H9 (cell line): Measurements from ENCODE around the gene NAE1. TPM values are rescaled to one million over a fixed set of nuclear protein-coding genes. Genes with fewer than 3 reads are reported as not detected.

ENCODE experiments used
- DNase-seq: peaks from one replicate; pipeline ENCODE4 v3.0.0-alpha.2; 2017
- H2AFZ ChIP-seq: one replicate; pipeline ENCODE4 v1.6.1; 2013; ENCODE audit warnings: mild to moderate bottlenecking, low read length, control low read depth, moderate library complexity
- H2AK5ac ChIP-seq: 2 replicates; pipeline ENCODE4 v1.6.1; 2013; ENCODE audit warnings: low read length, control low read depth, mixed read lengths; ENCODE audit not compliant: insufficient read length
- H2BK120ac ChIP-seq: one replicate; pipeline ENCODE4 v1.6.1; 2013; ENCODE audit warnings: low read depth, mild to moderate bottlenecking, low read length, control low read depth, inconsistent platforms; ENCODE audit not compliant: poor library complexity, severe bottlenecking
- H2BK12ac ChIP-seq: 2 replicates; pipeline ENCODE4 v1.6.1; 2013; ENCODE audit warnings: low read length, control low read depth, mixed read lengths, low read depth; ENCODE audit not compliant: insufficient read length
- H2BK15ac ChIP-seq: 2 replicates; pipeline ENCODE4 v1.6.1; 2013; ENCODE audit warnings: low read depth, low read length, control low read depth
- H2BK20ac ChIP-seq: one replicate; pipeline ENCODE4 v1.6.1; 2013; ENCODE audit warnings: low read depth, mild to moderate bottlenecking, low read length, control low read depth, inconsistent platforms; ENCODE audit not compliant: poor library complexity, severe bottlenecking
- H2BK5ac ChIP-seq: 2 replicates; pipeline ENCODE4 v1.6.1; 2013; ENCODE audit warnings: low read length, control low read depth, mixed read lengths; ENCODE audit not compliant: insufficient read length
- H3K14ac ChIP-seq: 2 replicates; pipeline ENCODE4 v1.6.1; 2013; ENCODE audit warnings: low read length, control low read depth; ENCODE audit not compliant: insufficient read depth
- H3K18ac ChIP-seq: 2 replicates; pipeline ENCODE4 v1.6.1; 2013; ENCODE audit warnings: low read depth, mild to moderate bottlenecking, mixed read lengths, low read length, control low read depth; ENCODE audit not compliant: insufficient read length
- H3K23ac ChIP-seq: 2 replicates; pipeline ENCODE4 v1.6.1; 2013; ENCODE audit warnings: low read length, control low read depth, mixed read lengths, low read depth; ENCODE audit not compliant: insufficient read length
- H3K23me2 ChIP-seq: 2 replicates; pipeline ENCODE4 v1.6.1; 2013; ENCODE audit warnings: low read depth, mild to moderate bottlenecking, mixed read lengths, low read length, control low read depth; ENCODE audit not compliant: insufficient read length, poor library complexity, severe bottlenecking
- H3K27ac ChIP-seq: 2 replicates; pipeline ENCODE4 v1.5.1; 2013; ENCODE audit warnings: low read length, control low read depth, mixed read lengths, low read depth; ENCODE audit not compliant: insufficient read length
- H3K27me3 ChIP-seq: 2 replicates; pipeline ENCODE4 v1.6.1; 2013; ENCODE audit warnings: low read length, control low read depth, inconsistent platforms; ENCODE audit not compliant: insufficient read depth
- H3K4ac ChIP-seq: 2 replicates; pipeline ENCODE4 v1.6.1; 2013; ENCODE audit warnings: low read depth, mild to moderate bottlenecking, control low read depth, inconsistent platforms, low read length, moderate library complexity
- H3K4me1 ChIP-seq: 2 replicates; pipeline ENCODE4 v1.6.1; 2013; ENCODE audit warnings: low read length, control low read depth, inconsistent platforms; ENCODE audit not compliant: insufficient read depth
- H3K4me2 ChIP-seq: 2 replicates; pipeline ENCODE4 v1.6.1; 2013; ENCODE audit warnings: low read length, control low read depth, mixed read lengths; ENCODE audit not compliant: insufficient read length, insufficient read depth
- H3K56ac ChIP-seq: 2 replicates; pipeline ENCODE4 v1.6.1; 2013; ENCODE audit warnings: low read depth, mild to moderate bottlenecking, mixed read lengths, low read length, control low read depth; ENCODE audit not compliant: insufficient read length
- H3K79me1 ChIP-seq: 2 replicates; pipeline ENCODE4 v1.6.1; 2013; ENCODE audit warnings: low read depth, mild to moderate bottlenecking, moderate library complexity, low read length, control low read depth, inconsistent platforms; ENCODE audit not compliant: insufficient read depth, poor library complexity, severe bottlenecking
- H3K79me2 ChIP-seq: 2 replicates; pipeline ENCODE4 v1.6.1; 2013; ENCODE audit warnings: low read length, control low read depth, inconsistent platforms; ENCODE audit not compliant: insufficient read depth
- H3K9ac ChIP-seq: 2 replicates; pipeline ENCODE4 v1.6.1; 2013; ENCODE audit warnings: low read length, control low read depth, mixed read lengths; ENCODE audit not compliant: insufficient read length; ENCODE audit errors: extremely low read depth
- H3K9me3 ChIP-seq: one replicate; pipeline ENCODE4 v1.6.1; 2013; ENCODE audit warnings: low read depth, low read length, inconsistent platforms; ENCODE audit not compliant: control insufficient read depth
- H3T11ph ChIP-seq: one replicate; pipeline ENCODE4 v1.6.1; 2013; ENCODE audit warnings: mild to moderate bottlenecking, low read length, control low read depth, inconsistent platforms
- H4K20me1 ChIP-seq: one replicate; pipeline ENCODE4 v1.6.1; 2013; ENCODE audit not compliant: control insufficient read depth, insufficient read length, insufficient read depth
- H4K5ac ChIP-seq: 2 replicates; pipeline ENCODE4 v1.6.1; 2013; ENCODE audit warnings: low read depth, mild to moderate bottlenecking, mixed read lengths, low read length, control low read depth; ENCODE audit not compliant: insufficient read length
- H4K8ac ChIP-seq: replicated peaks from 2 replicates; pipeline ENCODE4 v1.6.1; 2013; ENCODE audit warnings: low read length, control low read depth, mixed read lengths, low read depth; ENCODE audit not compliant: insufficient read length
- H4K91ac ChIP-seq: 2 replicates; pipeline ENCODE4 v1.6.1; 2013; ENCODE audit warnings: low read depth, mild to moderate bottlenecking, moderate library complexity, mixed read lengths, low read length, control low read depth; ENCODE audit not compliant: insufficient read length
- H3K27ac Mint-ChIP-seq, 3 experiments: 2 replicates in 2 of 3; 3 replicates in 1 of 3; pipeline ENCODE4 v1.8.0; 2020 to 2021; ENCODE audit warnings: mixed read lengths in 3 of 3, mild to moderate bottlenecking in 1 of 3, moderate library complexity in 1 of 3
- H3K27me3 Mint-ChIP-seq: 2 replicates; pipeline ENCODE4 v1.8.0; 2021; ENCODE audit warnings: low read depth, mild to moderate bottlenecking, moderate library complexity, mixed read lengths
- H3K36me3 Mint-ChIP-seq, 3 experiments: 2 replicates in 2 of 3; 3 replicates in 1 of 3; pipeline ENCODE4 v1.8.0; 2020 to 2021; ENCODE audit warnings: low read depth in 3 of 3, mixed read lengths in 3 of 3; ENCODE audit not compliant: insufficient read depth in 1 of 3
- H3K4me1 Mint-ChIP-seq, 2 experiments: 2 replicates each; pipeline ENCODE4 v1.8.0; 2020; ENCODE audit warnings: mixed read lengths in 2 of 2
- H3K4me3 Mint-ChIP-seq, 2 experiments: 2 replicates in 1 of 2; 3 replicates in 1 of 2; pipeline ENCODE4 v1.8.0; 2020 to 2021; ENCODE audit warnings: mild to moderate bottlenecking in 2 of 2, mixed read lengths in 2 of 2, moderate library complexity in 1 of 2
- H3K9me3 Mint-ChIP-seq, 2 experiments: 2 replicates in 1 of 2; 3 replicates in 1 of 2; pipeline ENCODE4 v1.8.0; 2020; ENCODE audit warnings: mild to moderate bottlenecking in 2 of 2, mixed read lengths in 2 of 2, moderate library complexity in 1 of 2
- CTCF ChIP-seq: fragments of 200-600 bp; sonication (generic); conservative IDR thresholded peaks from 3 replicates; pipeline ENCODE4 v1.8.0; 2021; ENCODE audit warnings: antibody characterized with exemption, mild to moderate bottlenecking
- WGBS: extraction: QIAGEN DNeasy Blood & Tissue Kit; methylation state at CpG from one replicate; pipeline ENCODE4 v1.1.7; 2013; ENCODE audit warnings: missing lambda C conversion rate, low lambda C conversion rate, mixed read lengths; ENCODE audit not compliant: insufficient read length; ENCODE audit errors: extremely low coverage; 5-methylcytosine and 5-hydroxymethylcytosine counted together
- total RNA-seq: library from RNA; stranded (reverse); gene quantifications from 2 replicates; pipeline ENCODE4 v1.2.1, GENCODE V29; 2021

Gene NAE1
- total RNA-seq, 1 experiment from 2014 or later = 144 TPM

- no peak overlapping the region for H2BK20ac ChIP-seq
- H2BK12ac ChIP-seq = no peak overlapping the region
- H3K18ac ChIP-seq = no peak overlapping the region
- H3K79me1 ChIP-seq = no peaks in the 10 kb centered on the region
- no peak for TF ChIP-seq CTCF
- H3K4ac ChIP-seq = no peak overlapping the region
- peaks cover 2% of the 10 kb centered on the region for H3K23me2 ChIP-seq
- Mint-ChIP-seq H3K27me3 (peaks cover 2% of the 10 kb centered on the region), H3K4me3 (no peak overlapping the region), H3K4me1 (no peaks in the 10 kb centered on the region), H3K9me3 (no peaks in the 10 kb centered on the region), H3K27ac (peak overlapping the region in 1 of 3 experiments; percentile 62; a peak in 1 of 7 replicates), H3K36me3 (no peaks in the 10 kb centered on the region)
- H4K20me1 ChIP-seq = no peaks in the 10 kb centered on the region
- no peak overlapping the region for H3K27ac ChIP-seq
- no peak overlapping the region for H3K9ac ChIP-seq
- H3K56ac ChIP-seq = no peak overlapping the region
- H4K8ac ChIP-seq = no peak overlapping the region
- no CpG with 5 or more reads among the region's 2 CpGs for WGBS
- H2BK15ac ChIP-seq = no peak overlapping the region
- no peak overlapping the region for H3T11ph ChIP-seq
- no peak overlapping the region for H2BK120ac ChIP-seq
- H4K5ac ChIP-seq = no peak overlapping the region
- H3K79me2 ChIP-seq = no peaks in the 10 kb centered on the region
- no peak overlapping the region for H2AK5ac ChIP-seq
- no peaks in the 10 kb centered on the region for H3K4me1 ChIP-seq
- no peak overlapping the region for H2BK5ac ChIP-seq
- no peak overlapping the region for H3K14ac ChIP-seq
- H3K27me3 ChIP-seq = no peaks in the 10 kb centered on the region; the same call in 1 of the 2 replicates
- no peak for DNase-seq
- H2AFZ ChIP-seq = no peak overlapping the region
- H3K4me2 ChIP-seq = no peak overlapping the region
- H3K9me3 ChIP-seq = no peaks in the 10 kb centered on the region
- no peak overlapping the region for H4K91ac ChIP-seq
- no peak overlapping the region for H3K23ac ChIP-seq
These were observed 26.0 kb upstream of the NAE1 start for GRCh38 chr16:66856801-66857200.
